ENCODE measurements around the gene HAUS5. TPM values are rescaled to one million over a fixed set of nuclear protein-coding genes. Genes with fewer than 3 reads are reported as not detected.

The HAUS5 gene
- total RNA-seq, 2 experiments from 2014 or later: 45.3 to 46.5 TPM

- Mint-ChIP-seq H3K9me3 (no peaks in the 10 kb centered on the region), H3K4me3 (no peak overlapping the region), H3K36me3 (ENCODE audit: low read depth) (no peaks in the 10 kb centered on the region), H3K27me3 (peaks cover 40% of the 10 kb centered on the region), H3K4me1 (peaks cover 7% of the 10 kb centered on the region), H3K27ac (no peak overlapping the region)
- DNase-seq: no peak
- ChIA-PET CTCF (interaction anchor here (0.6 kb wide), 1 partner anchor 378 kb away, joined by 3 read pairs; no protein-coding TSS in a partner anchor), POLR2A (interaction anchor here (1.5 kb wide), 1 partner anchor 42 kb away, joined by 3 read pairs; the partner anchor contains the start of gene RBM42)
Observed at GRCh38 chr19:35669974-35670373, 57.4 kb downstream of the HAUS5 start.

- Mint-ChIP-seq H3K36me3 (ENCODE audit: low read depth) (no peaks in the 10 kb centered on the region), H3K27me3 (peaks cover 41% of the 10 kb centered on the region), H3K4me3 (no peak overlapping the region), H3K27ac (no peak overlapping the region), H3K4me1 (peaks cover 7% of the 10 kb centered on the region), H3K9me3 (no peaks in the 10 kb centered on the region)
- ChIA-PET POLR2A (interaction anchor here (1.5 kb wide), 1 partner anchor 42 kb away, joined by 3 read pairs; the partner anchor contains the start of gene RBM42), CTCF (no interaction called here)
- DNase-seq: no peak
Observed at GRCh38 chr19:35670686-35671085, 58.2 kb downstream of the HAUS5 start.

GRCh38 chr19:35671818-35672217, 59.3 kb downstream of the HAUS5 start:
- ChIA-PET CTCF (no interaction called here), POLR2A (interaction anchor here (1.0 kb wide), 1 partner anchor 9 kb away, joined by 3 read pairs; no protein-coding TSS in a partner anchor)
- no peaks in the 10 kb centered on the region for H3K9me3 Mint-ChIP-seq
- H3K36me3 Mint-ChIP-seq (ENCODE audit: low read depth): no peaks in the 10 kb centered on the region
- H3K27ac Mint-ChIP-seq: no peak overlapping the region
- H3K27me3 Mint-ChIP-seq: peaks cover 44% of the 10 kb centered on the region
- H3K4me3 Mint-ChIP-seq: no peak overlapping the region
- no peak for DNase-seq
- peaks cover 7% of the 10 kb centered on the region for H3K4me1 Mint-ChIP-seq

GRCh38 chr19:35673121-35673804, 60.7 kb downstream of the HAUS5 start:
- Mint-ChIP-seq H3K36me3 (ENCODE audit: low read depth) (no peaks in the 10 kb centered on the region), H3K27ac (no peak overlapping the region), H3K9me3 (no peaks in the 10 kb centered on the region), H3K4me3 (peak overlapping the region; percentile 64), H3K27me3 (peaks cover 48% of the 10 kb centered on the region), H3K4me1 (peaks cover 7% of the 10 kb centered on the region)
- CTCF ChIA-PET: interaction anchor here (0.8 to 0.9 kb wide), 3 partner anchors 10 to 178 kb away, joined by 3 to 4 read pairs (median 3); no protein-coding TSS in a partner anchor
- POLR2A ChIA-PET: interaction anchor here (0.5 to 1.4 kb wide), 2 partner anchors 21 to 25 kb away, joined by 3 to 8 read pairs; partner anchors contain the start of gene COX6B1
- DNase-seq: peak; percentile 73

Other genes with a start within 250 kb of the HAUS5 start
- under 1 TPM in 1 of 2 experiments, not detected in 1; 0.13 TPM for gene GPR42, start 241.7 kb upstream of the HAUS5 start, total RNA-seq
- not detected for gene FFAR2, start 164.5 kb upstream of the HAUS5 start, total RNA-seq
- gene KRTDAP, start 122.3 kb upstream of the HAUS5 start, total RNA-seq: not detected
- gene DMKN, start 99.1 kb upstream of the HAUS5 start, total RNA-seq: not detected
- gene SBSN, start 84.4 kb upstream of the HAUS5 start, total RNA-seq: not detected
- gene GAPDHS, start 79.3 kb upstream of the HAUS5 start, total RNA-seq: not detected
- 10 to 100 TPM; 39.6 to 47.4 TPM for gene TMEM147, start 67.1 kb upstream of the HAUS5 start, total RNA-seq
- gene ATP4A, start 49.1 kb upstream of the HAUS5 start, total RNA-seq: not detected
- not detected for gene PMIS2, start 26.6 kb upstream of the HAUS5 start, total RNA-seq
- 100 to 1,000 TPM in 1 of 2 experiments, 10 to 100 TPM in 1; 99.5 to 102 TPM for gene RBM42, start 16.3 kb downstream of the HAUS5 start, total RNA-seq
- gene ETV2, start 29.0 kb downstream of the HAUS5 start, total RNA-seq: under 1 TPM; 0.65 to 0.96 TPM
- 100 to 1,000 TPM; 440 to 442 TPM for gene COX6B1, start 35.6 kb downstream of the HAUS5 start, total RNA-seq
- gene UPK1A, start 53.8 kb downstream of the HAUS5 start, total RNA-seq: under 1 TPM; 0.65 to 0.86 TPM
- gene ZBTB32, start 91.8 kb downstream of the HAUS5 start, total RNA-seq: 10 to 100 TPM; 94.8 to 96.2 TPM
- 10 to 100 TPM; 57.3 to 57.5 TPM for gene KMT2B, start 105.3 kb downstream of the HAUS5 start, total RNA-seq
- 10 to 100 TPM; 78.9 to 90.5 TPM for gene IGFLR1, start 129.7 kb downstream of the HAUS5 start, total RNA-seq
- 10 to 100 TPM; 35.5 to 36.2 TPM for gene U2AF1L4, start 132.7 kb downstream of the HAUS5 start, total RNA-seq
- 10 to 100 TPM; 48.1 to 51.3 TPM for gene PSENEN, start 132.9 kb downstream of the HAUS5 start, total RNA-seq
- gene LIN37, start 135.8 kb downstream of the HAUS5 start, total RNA-seq: 10 to 100 TPM; 13.1 to 16.2 TPM
- under 1 TPM in 1 of 2 experiments, not detected in 1; 0.48 TPM for gene HSPB6, start 144.3 kb downstream of the HAUS5 start, total RNA-seq
- 10 to 100 TPM; 47.1 to 52.4 TPM for gene PROSER3, start 145.4 kb downstream of the HAUS5 start, total RNA-seq
- gene ARHGAP33, start 162.8 kb downstream of the HAUS5 start, total RNA-seq: 10 to 100 TPM; 60.9 to 67.0 TPM
- gene PRODH2, start 200.1 kb downstream of the HAUS5 start, total RNA-seq: not detected
- gene NPHS1, start 239.8 kb downstream of the HAUS5 start, total RNA-seq: not detected
- gene KIRREL2, start 244.2 kb downstream of the HAUS5 start, total RNA-seq: under 1 TPM; 0.55 to 0.58 TPM